Measurements from ENCODE around the gene TUBGCP3. TPM values are rescaled to one million over a fixed set of nuclear protein-coding genes. Genes with fewer than 3 reads are reported as not detected.

TUBGCP3 gene
- total RNA-seq, 4 donors from 2014 or later: 23.3 to 43.6 (median 30.0) TPM

GRCh38 chr13:112446347-112446861 lies 141.5 kb downstream of the TUBGCP3 start:
- intact Hi-C loops (cut with DNase I; ENCODE audit: low total_unique reads): no loop called here
- no peaks in the 10 kb centered on the region for H3K36me3 ChIP-seq
- DNase-seq: no peak
- 66 to 67% methylated on average over 1 to 11 of the region's 12 CpGs for WGBS, 2 donors (ENCODE audit: low coverage in 1 of 2)
- no peaks in the 10 kb centered on the region for H3K4me1 ChIP-seq
- no peak overlapping the region for H3K4me3 ChIP-seq
- H3K9me3 ChIP-seq: no peaks in the 10 kb centered on the region
- no peak overlapping the region for H3K27ac ChIP-seq
- TF ChIP-seq EP300 (IDR thresholded peaks at IDR 0.05; ENCODE audit: low read depth) (no peak), CTCF (IDR thresholded peaks at IDR 0.05) (no peak), POLR2AphosphoS5 (IDR thresholded peaks at IDR 0.05) (no peak), POLR2A (IDR thresholded peaks at IDR 0.05) (no peak)
- H3K27me3 ChIP-seq: peaks cover 45% of the 10 kb centered on the region
- in situ Hi-C loops (cut with MboI; ENCODE audit: low pct_ligation_motif_present in 1 of 4, low pct_unique_long_range_greater_than_20kb in 1 of 4, low sequenced_read_pairs in 3 of 4): loop anchor here (10.0 to 25.0 kb wide), 3 partner anchors 359 to 984 kb away; no protein-coding TSS in a partner anchor

- H3K36me3 ChIP-seq: no peaks in the 10 kb centered on the region
- H3K27me3 ChIP-seq: peaks cover 48% of the 10 kb centered on the region
- 47 to 55% methylated on average over 3 to 24 of the region's 31 CpGs for WGBS, 2 donors (ENCODE audit: low coverage in 1 of 2)
- no peak for DNase-seq
- no peaks in the 10 kb centered on the region for H3K4me1 ChIP-seq
- TF ChIP-seq EP300 (IDR thresholded peaks at IDR 0.05; ENCODE audit: low read depth) (no peak), CTCF (IDR thresholded peaks at IDR 0.05) (no peak), POLR2AphosphoS5 (IDR thresholded peaks at IDR 0.05) (no peak), POLR2A (IDR thresholded peaks at IDR 0.05) (no peak)
- H3K4me3 ChIP-seq: no peak overlapping the region
- intact Hi-C loops (cut with DNase I; ENCODE audit: low total_unique reads) (loop anchor here (2.0 kb wide), 1 partner anchor 971 kb away; no protein-coding TSS in a partner anchor), in situ Hi-C loops (cut with MboI; ENCODE audit: low pct_ligation_motif_present in 1 of 4, low pct_unique_long_range_greater_than_20kb in 1 of 4, low sequenced_read_pairs in 3 of 4) (loop anchor here (10.0 to 25.0 kb wide), 3 partner anchors 358 to 983 kb away; no protein-coding TSS in a partner anchor)
- H3K9me3 ChIP-seq: no peaks in the 10 kb centered on the region
- H3K27ac ChIP-seq: no peak overlapping the region
Measured at GRCh38 chr13:112445411-112446271, 142.3 kb downstream of the TUBGCP3 start.

GRCh38 chr13:112444416-112445399 lies 143.2 kb downstream of the TUBGCP3 start:
- Histone ChIP-seq H3K4me3 (no peak overlapping the region), H3K27ac (no peak overlapping the region), H3K4me1 (no peaks in the 10 kb centered on the region), H3K27me3 (peaks cover 48% of the 10 kb centered on the region), H3K9me3 (no peaks in the 10 kb centered on the region), H3K36me3 (no peaks in the 10 kb centered on the region)
- WGBS, 2 donors (ENCODE audit: low coverage in 1 of 2): 81 to 85% methylated on average over 4 to 37 of the region's 42 CpGs
- DNase-seq: no peak
- TF ChIP-seq POLR2AphosphoS5 (IDR thresholded peaks at IDR 0.05) (no peak), CTCF (IDR thresholded peaks at IDR 0.05) (no peak), POLR2A (IDR thresholded peaks at IDR 0.05) (no peak), EP300 (IDR thresholded peaks at IDR 0.05; ENCODE audit: low read depth) (no peak)
- intact Hi-C loops (cut with DNase I; ENCODE audit: low total_unique reads): loop anchor here (2.0 kb wide), 1 partner anchor 970 kb away; no protein-coding TSS in a partner anchor
- in situ Hi-C loops (cut with MboI; ENCODE audit: low pct_ligation_motif_present in 1 of 4, low pct_unique_long_range_greater_than_20kb in 1 of 4, low sequenced_read_pairs in 3 of 4): loop anchor here (10.0 to 25.0 kb wide), 3 partner anchors 357 to 982 kb away; no protein-coding TSS in a partner anchor
